ENCODE results near the gene HINT3. TPM values are rescaled to one million over a fixed set of nuclear protein-coding genes. Genes with fewer than 3 reads are reported as not detected.

HINT3 gene
- total and polyA plus RNA-seq, 2 of the 13 experiments (the other 11 are each of a cell fraction or from before 2014, with no cell fraction given): 3.1 to 22.8 TPM

DNA sequence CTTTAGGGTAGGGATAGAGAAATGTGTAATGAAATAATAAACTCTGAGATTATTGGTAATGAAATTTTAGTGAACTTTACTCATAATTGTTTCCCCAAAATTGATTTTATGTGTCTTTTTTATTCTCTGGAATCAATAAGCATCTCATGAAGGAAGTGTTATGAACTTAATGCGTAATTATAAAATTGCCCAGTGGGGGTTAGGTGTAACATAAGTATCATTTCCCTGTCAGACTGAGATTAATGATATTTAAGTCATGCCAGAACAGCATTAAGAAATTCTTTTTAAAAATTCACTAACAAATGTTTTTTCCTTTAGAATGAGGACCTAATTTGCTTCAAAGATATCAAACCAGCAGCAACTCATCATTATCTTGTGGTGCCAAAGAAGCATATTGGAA, 10.0 kb downstream of the HINT3 start (continued):
- TF ChIP-seq ELK4 (CRISPR knock-in tag; IDR thresholded peaks at IDR 0.05; ENCODE audit: borderline replicate concordance) (no peak), SP1 (IDR thresholded peaks at IDR 0.05) (no peak), SP1 (CRISPR knock-in tag; IDR thresholded peaks at IDR 0.05) (no peak), ZNF296 (CRISPR knock-in tag; conservative IDR thresholded peaks at IDR 0.05) (no peak)

GRCh38 chr6:125968493-125968892, 11.9 kb downstream of the HINT3 start:
- BruUV-seq (replicated peaks): no TSS peak
- H3K27me3 ChIP-seq (ENCODE audit: control insufficient read depth in 1 of 2, insufficient read depth in 2 of 2, low read length in 2 of 2): no peaks in the 10 kb centered on the region
- H3K36me3 ChIP-seq (replicated peaks in 1 of 2; ENCODE audit: control insufficient read depth in 1 of 2, insufficient read depth in 2 of 2, low read length in 2 of 2): peaks cover 5 to 24% of the 10 kb centered on the region in 2 experiments
- intact Hi-C loops (cut with micrococcal nuclease; ENCODE audit: unreplicated experiment) (no loop called here), in situ Hi-C loops (cut with HindIII; ENCODE audit: extremely low pct_ligation_motif_present, low pct_unique_long_range_greater_than_20kb) (no loop called here)
- H3K27ac ChIP-seq (ENCODE audit: extremely low read length, insufficient read depth, low read length): no peak overlapping the region
- WGBS (ENCODE audit: low lambda C conversion rate): 95% methylated on average over 2 of the region's 2 CpGs
- peaks cover 6% of the 10 kb centered on the region for H3K79me2 ChIP-seq (ENCODE audit: insufficient read depth, low read length)
- H3K9ac ChIP-seq (ENCODE audit: insufficient read depth, low read depth, low read length): no peak overlapping the region
- CTCF ChIA-PET (ENCODE audit: low intra/inter-chr PET ratio, low total read pairs): no interaction called here
- no peaks in the 10 kb centered on the region for H4K20me1 ChIP-seq (ENCODE audit: insufficient read depth, low read length)
- DNase-seq (ENCODE audit: low spot score) (no peak), ATAC-seq (no peak), FAIRE-seq (no peak)
- peaks cover 7% of the 10 kb centered on the region for H3K4me1 ChIP-seq (ENCODE audit: insufficient read depth, low read length)
- H2AFZ ChIP-seq (ENCODE audit: low read length): no peak overlapping the region
- H3K4me2 ChIP-seq (ENCODE audit: low read depth, low read length): no peak overlapping the region
- H3K9me3 ChIP-seq (ENCODE audit: low read length): no peaks in the 10 kb centered on the region
- H3K4me3 ChIP-seq (replicated peaks in 1 of 3; ENCODE audit: insufficient read depth in 1 of 3, low read depth in 2 of 3, low read length in 3 of 3): no peak overlapping the region
- POLR2A ChIA-PET: no interaction called here
- TF ChIP-seq, protein P1, sequence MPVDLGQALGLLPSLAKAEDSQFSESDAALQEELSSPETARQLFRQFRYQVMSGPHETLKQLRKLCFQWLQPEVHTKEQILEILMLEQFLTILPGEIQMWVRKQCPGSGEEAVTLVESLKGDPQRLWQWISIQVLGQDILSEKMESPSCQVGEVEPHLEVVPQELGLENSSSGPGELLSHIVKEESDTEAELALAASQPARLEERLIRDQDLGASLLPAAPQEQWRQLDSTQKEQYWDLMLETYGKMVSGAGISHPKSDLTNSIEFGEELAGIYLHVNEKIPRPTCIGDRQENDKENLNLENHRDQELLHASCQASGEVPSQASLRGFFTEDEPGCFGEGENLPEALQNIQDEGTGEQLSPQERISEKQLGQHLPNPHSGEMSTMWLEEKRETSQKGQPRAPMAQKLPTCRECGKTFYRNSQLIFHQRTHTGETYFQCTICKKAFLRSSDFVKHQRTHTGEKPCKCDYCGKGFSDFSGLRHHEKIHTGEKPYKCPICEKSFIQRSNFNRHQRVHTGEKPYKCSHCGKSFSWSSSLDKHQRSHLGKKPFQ (CRISPR knock-in tag; IDR thresholded peaks at IDR 0.05; ENCODE audit: insufficient replicate concordance): no peak
- TF ChIP-seq ZNF230 (CRISPR knock-in tag; IDR thresholded peaks at IDR 0.05) (no peak), HMGXB3 (CRISPR knock-in tag; IDR thresholded peaks at IDR 0.05; ENCODE audit: borderline replicate concordance) (no peak), ZNF543 (CRISPR knock-in tag; IDR thresholded peaks at IDR 0.05) (no peak), ARNT2 (CRISPR knock-in tag; IDR thresholded peaks at IDR 0.05; ENCODE audit: low read depth) (no peak), SMC3 (IDR thresholded peaks at IDR 0.05; ENCODE audit: low read length) (no peak), ZNF782 (CRISPR knock-in tag; IDR thresholded peaks at IDR 0.05; ENCODE audit: borderline replicate concordance) (no peak), ZNF605 (CRISPR knock-in tag; IDR thresholded peaks at IDR 0.05) (no peak), ZNF589 (CRISPR knock-in tag; conservative IDR thresholded peaks at IDR 0.05) (no peak), MNT (IDR thresholded peaks at IDR 0.05) (no peak)
